ENCODE data around the gene MAL. TPM values are rescaled to one million over a fixed set of nuclear protein-coding genes. Genes with fewer than 3 reads are reported as not detected.
"Not testable (repeated sequence)": the region's sequence is repeated elsewhere in the genome, so short reads cannot be mapped to it uniquely, and the experiment has no call there.

Gene MAL
- total RNA-seq, 6 experiments from 2014 or later = not detected

GRCh38 chr2:95036596-95037383 lies 11.3 kb downstream of the MAL start:
- Mint-ChIP-seq H3K4me3 (no peak overlapping the region), H3K36me3 (ENCODE audit: low read depth) (peaks cover 17% of the 10 kb centered on the region), H3K27ac (no peak overlapping the region), H3K9me3 (peaks cover 34% of the 10 kb centered on the region), H3K27me3 (ENCODE audit: insufficient read depth) (peaks cover 22% of the 10 kb centered on the region), H3K4me1 (ENCODE audit: low read depth) (no peaks in the 10 kb centered on the region)
- no peak for TF ChIP-seq CTCF (IDR thresholded peaks at IDR 0.05)
- no peak for DNase-seq

- Mint-ChIP-seq H3K27me3 (ENCODE audit: insufficient read depth) (peaks cover 29% of the 10 kb centered on the region), H3K27ac (no peak overlapping the region), H3K9me3 (peaks cover 34% of the 10 kb centered on the region), H3K4me1 (ENCODE audit: low read depth) (no peaks in the 10 kb centered on the region), H3K4me3 (no peak overlapping the region), H3K36me3 (ENCODE audit: low read depth) (peaks cover 17% of the 10 kb centered on the region)
- no peak for DNase-seq
- no peak for TF ChIP-seq CTCF (IDR thresholded peaks at IDR 0.05)
Measured at GRCh38 chr2:95037384-95037839, 11.9 kb downstream of the MAL start.

- peaks cover 17% of the 10 kb centered on the region for H3K36me3 Mint-ChIP-seq (ENCODE audit: low read depth)
- DNase-seq; H3K4me3 Mint-ChIP-seq; H3K27ac Mint-ChIP-seq; H3K4me1 Mint-ChIP-seq (ENCODE audit: low read depth): not testable (repeated sequence)
- peaks cover 34% of the 10 kb centered on the region for H3K9me3 Mint-ChIP-seq
- H3K27me3 Mint-ChIP-seq (ENCODE audit: insufficient read depth) = peaks cover 30% of the 10 kb centered on the region
Measured at GRCh38 chr2:95037841-95038585, 12.5 kb downstream of the MAL start.

- no peak for DNase-seq
- Mint-ChIP-seq H3K27me3 (ENCODE audit: insufficient read depth) (peaks cover 26% of the 10 kb centered on the region), H3K9me3 (peaks cover 34% of the 10 kb centered on the region), H3K36me3 (ENCODE audit: low read depth) (peaks cover 17% of the 10 kb centered on the region), H3K27ac (no peak overlapping the region), H3K4me1 (ENCODE audit: low read depth) (peaks cover 8% of the 10 kb centered on the region), H3K4me3 (no peak overlapping the region)
- no peak for TF ChIP-seq CTCF (IDR thresholded peaks at IDR 0.05)
Measured at GRCh38 chr2:95038635-95039298, 13.3 kb downstream of the MAL start.

GRCh38 chr2:95039363-95039762 lies 13.9 kb downstream of the MAL start:
- Mint-ChIP-seq H3K27me3 (ENCODE audit: insufficient read depth) (peaks cover 26% of the 10 kb centered on the region), H3K4me3 (no peak overlapping the region), H3K27ac (no peak overlapping the region), H3K9me3 (peaks cover 34% of the 10 kb centered on the region), H3K4me1 (ENCODE audit: low read depth) (peaks cover 11% of the 10 kb centered on the region), H3K36me3 (ENCODE audit: low read depth) (peaks cover 17% of the 10 kb centered on the region)
- TF ChIP-seq CTCF (IDR thresholded peaks at IDR 0.05) = no peak
- no peak for DNase-seq

Measured in HFFc6 (cell line).